H9 (cell line): ENCODE data around the gene MLKL. TPM values are rescaled to one million over a fixed set of nuclear protein-coding genes. Genes with fewer than 3 reads are reported as not detected.
A peak's percentile ranks its signal among the peaks of the same experiment; 100 is the strongest.

Source experiments
- DNase-seq: peaks from one replicate; pipeline ENCODE4 v3.0.0-alpha.2; 2017
- H2AFZ ChIP-seq: one replicate; pipeline ENCODE4 v1.6.1; 2013; ENCODE audit warnings: mild to moderate bottlenecking, low read length, control low read depth, moderate library complexity
- H2AK5ac ChIP-seq: 2 replicates; pipeline ENCODE4 v1.6.1; 2013; ENCODE audit warnings: low read length, control low read depth, mixed read lengths; ENCODE audit not compliant: insufficient read length
- H2BK120ac ChIP-seq: one replicate; pipeline ENCODE4 v1.6.1; 2013; ENCODE audit warnings: low read depth, mild to moderate bottlenecking, low read length, control low read depth, inconsistent platforms; ENCODE audit not compliant: poor library complexity, severe bottlenecking
- H2BK12ac ChIP-seq: 2 replicates; pipeline ENCODE4 v1.6.1; 2013; ENCODE audit warnings: low read length, control low read depth, mixed read lengths, low read depth; ENCODE audit not compliant: insufficient read length
- H2BK15ac ChIP-seq: 2 replicates; pipeline ENCODE4 v1.6.1; 2013; ENCODE audit warnings: low read depth, low read length, control low read depth
- H2BK20ac ChIP-seq: one replicate; pipeline ENCODE4 v1.6.1; 2013; ENCODE audit warnings: low read depth, mild to moderate bottlenecking, low read length, control low read depth, inconsistent platforms; ENCODE audit not compliant: poor library complexity, severe bottlenecking
- H2BK5ac ChIP-seq: 2 replicates; pipeline ENCODE4 v1.6.1; 2013; ENCODE audit warnings: low read length, control low read depth, mixed read lengths; ENCODE audit not compliant: insufficient read length
- H3K14ac ChIP-seq: 2 replicates; pipeline ENCODE4 v1.6.1; 2013; ENCODE audit warnings: low read length, control low read depth; ENCODE audit not compliant: insufficient read depth
- H3K18ac ChIP-seq: 2 replicates; pipeline ENCODE4 v1.6.1; 2013; ENCODE audit warnings: low read depth, mild to moderate bottlenecking, mixed read lengths, low read length, control low read depth; ENCODE audit not compliant: insufficient read length
- H3K23ac ChIP-seq: 2 replicates; pipeline ENCODE4 v1.6.1; 2013; ENCODE audit warnings: low read length, control low read depth, mixed read lengths, low read depth; ENCODE audit not compliant: insufficient read length
- H3K23me2 ChIP-seq: 2 replicates; pipeline ENCODE4 v1.6.1; 2013; ENCODE audit warnings: low read depth, mild to moderate bottlenecking, mixed read lengths, low read length, control low read depth; ENCODE audit not compliant: insufficient read length, poor library complexity, severe bottlenecking
- H3K27ac ChIP-seq: 2 replicates; pipeline ENCODE4 v1.5.1; 2013; ENCODE audit warnings: low read length, control low read depth, mixed read lengths, low read depth; ENCODE audit not compliant: insufficient read length
- H3K27me3 ChIP-seq: 2 replicates; pipeline ENCODE4 v1.6.1; 2013; ENCODE audit warnings: low read length, control low read depth, inconsistent platforms; ENCODE audit not compliant: insufficient read depth
- H3K4ac ChIP-seq: 2 replicates; pipeline ENCODE4 v1.6.1; 2013; ENCODE audit warnings: low read depth, mild to moderate bottlenecking, control low read depth, inconsistent platforms, low read length, moderate library complexity
- H3K4me1 ChIP-seq: 2 replicates; pipeline ENCODE4 v1.6.1; 2013; ENCODE audit warnings: low read length, control low read depth, inconsistent platforms; ENCODE audit not compliant: insufficient read depth
- H3K4me2 ChIP-seq: 2 replicates; pipeline ENCODE4 v1.6.1; 2013; ENCODE audit warnings: low read length, control low read depth, mixed read lengths; ENCODE audit not compliant: insufficient read length, insufficient read depth
- H3K56ac ChIP-seq: 2 replicates; pipeline ENCODE4 v1.6.1; 2013; ENCODE audit warnings: low read depth, mild to moderate bottlenecking, mixed read lengths, low read length, control low read depth; ENCODE audit not compliant: insufficient read length
- H3K79me1 ChIP-seq: 2 replicates; pipeline ENCODE4 v1.6.1; 2013; ENCODE audit warnings: low read depth, mild to moderate bottlenecking, moderate library complexity, low read length, control low read depth, inconsistent platforms; ENCODE audit not compliant: insufficient read depth, poor library complexity, severe bottlenecking
- H3K79me2 ChIP-seq: 2 replicates; pipeline ENCODE4 v1.6.1; 2013; ENCODE audit warnings: low read length, control low read depth, inconsistent platforms; ENCODE audit not compliant: insufficient read depth
- H3K9ac ChIP-seq: 2 replicates; pipeline ENCODE4 v1.6.1; 2013; ENCODE audit warnings: low read length, control low read depth, mixed read lengths; ENCODE audit not compliant: insufficient read length; ENCODE audit errors: extremely low read depth
- H3K9me3 ChIP-seq: one replicate; pipeline ENCODE4 v1.6.1; 2013; ENCODE audit warnings: low read depth, low read length, inconsistent platforms; ENCODE audit not compliant: control insufficient read depth
- H3T11ph ChIP-seq: one replicate; pipeline ENCODE4 v1.6.1; 2013; ENCODE audit warnings: mild to moderate bottlenecking, low read length, control low read depth, inconsistent platforms
- H4K20me1 ChIP-seq: one replicate; pipeline ENCODE4 v1.6.1; 2013; ENCODE audit not compliant: control insufficient read depth, insufficient read length, insufficient read depth
- H4K5ac ChIP-seq: 2 replicates; pipeline ENCODE4 v1.6.1; 2013; ENCODE audit warnings: low read depth, mild to moderate bottlenecking, mixed read lengths, low read length, control low read depth; ENCODE audit not compliant: insufficient read length
- H4K8ac ChIP-seq: replicated peaks from 2 replicates; pipeline ENCODE4 v1.6.1; 2013; ENCODE audit warnings: low read length, control low read depth, mixed read lengths, low read depth; ENCODE audit not compliant: insufficient read length
- H4K91ac ChIP-seq: 2 replicates; pipeline ENCODE4 v1.6.1; 2013; ENCODE audit warnings: low read depth, mild to moderate bottlenecking, moderate library complexity, mixed read lengths, low read length, control low read depth; ENCODE audit not compliant: insufficient read length
- H3K27ac Mint-ChIP-seq, 3 experiments: 2 replicates in 2 of 3; 3 replicates in 1 of 3; pipeline ENCODE4 v1.8.0; 2020 to 2021; ENCODE audit warnings: mixed read lengths in 3 of 3, mild to moderate bottlenecking in 1 of 3, moderate library complexity in 1 of 3
- H3K27me3 Mint-ChIP-seq: 2 replicates; pipeline ENCODE4 v1.8.0; 2021; ENCODE audit warnings: low read depth, mild to moderate bottlenecking, moderate library complexity, mixed read lengths
- H3K36me3 Mint-ChIP-seq, 3 experiments: 2 replicates in 2 of 3; 3 replicates in 1 of 3; pipeline ENCODE4 v1.8.0; 2020 to 2021; ENCODE audit warnings: low read depth in 3 of 3, mixed read lengths in 3 of 3; ENCODE audit not compliant: insufficient read depth in 1 of 3
- H3K4me1 Mint-ChIP-seq, 2 experiments: 2 replicates each; pipeline ENCODE4 v1.8.0; 2020; ENCODE audit warnings: mixed read lengths in 2 of 2
- H3K4me3 Mint-ChIP-seq, 2 experiments: 2 replicates in 1 of 2; 3 replicates in 1 of 2; pipeline ENCODE4 v1.8.0; 2020 to 2021; ENCODE audit warnings: mild to moderate bottlenecking in 2 of 2, mixed read lengths in 2 of 2, moderate library complexity in 1 of 2
- H3K9me3 Mint-ChIP-seq, 2 experiments: 2 replicates in 1 of 2; 3 replicates in 1 of 2; pipeline ENCODE4 v1.8.0; 2020; ENCODE audit warnings: mild to moderate bottlenecking in 2 of 2, mixed read lengths in 2 of 2, moderate library complexity in 1 of 2
- CTCF ChIP-seq: fragments of 200-600 bp; sonication (generic); conservative IDR thresholded peaks from 3 replicates; pipeline ENCODE4 v1.8.0; 2021; ENCODE audit warnings: antibody characterized with exemption, mild to moderate bottlenecking
- WGBS: extraction: QIAGEN DNeasy Blood & Tissue Kit; methylation state at CpG from one replicate; pipeline ENCODE4 v1.1.7; 2013; ENCODE audit warnings: missing lambda C conversion rate, low lambda C conversion rate, mixed read lengths; ENCODE audit not compliant: insufficient read length; ENCODE audit errors: extremely low coverage; 5-methylcytosine and 5-hydroxymethylcytosine counted together
- total RNA-seq: library from RNA; stranded (reverse); gene quantifications from 2 replicates; pipeline ENCODE4 v1.2.1, GENCODE V29; 2021

The MLKL gene
- total RNA-seq, 1 experiment from 2014 or later, result 0.37 TPM

- Histone ChIP-seq H3K27ac (no peak overlapping the region), H3K18ac (no peak overlapping the region), H3T11ph (no peak overlapping the region), H3K4me2 (no peak overlapping the region), H3K9ac (no peak overlapping the region), H3K4me1 (no peaks in the 10 kb centered on the region), H2BK15ac (no peak overlapping the region), H3K4ac (no peak overlapping the region), H3K79me2 (0 out of 2 replicates have a peak, but pooled peaks cover 3% of the 10 kb centered on the region), H2BK12ac (no peak overlapping the region), H3K23me2 (no peaks in the 10 kb centered on the region), H4K5ac (no peak overlapping the region), H3K56ac (no peak overlapping the region), H4K8ac (no peak overlapping the region), H3K23ac (no peak overlapping the region), H2AK5ac (no peak overlapping the region), H2BK20ac (no peak overlapping the region), H3K9me3 (no peaks in the 10 kb centered on the region), H2AFZ (no peak overlapping the region), H4K20me1 (no peaks in the 10 kb centered on the region), H4K91ac (no peak overlapping the region), H2BK120ac (no peak overlapping the region), H2BK5ac (no peak overlapping the region), H3K79me1 (no peaks in the 10 kb centered on the region), H3K27me3 (no peaks in the 10 kb centered on the region), H3K14ac (no peak overlapping the region)
- Mint-ChIP-seq H3K27me3 (no peaks in the 10 kb centered on the region), H3K4me1 (peaks cover 14 to 18% of the 10 kb centered on the region in 2 experiments), H3K36me3 (peaks cover 48 to 91% (median 85%) of the 10 kb centered on the region in 3 experiments), H3K4me3 (no peak overlapping the region), H3K9me3 (no peaks in the 10 kb centered on the region), H3K27ac (0 out of 7 replicates have a peak overlapping the region, but pooled peaks of 1 of the 3 experiments have one; percentile 16)
- no CpG with 5 or more reads among the region's 6 CpGs for WGBS
- no peak for DNase-seq
- TF ChIP-seq CTCF, result no peak
These were observed 76.8 kb downstream of the MLKL start for GRCh38 chr16:74623839-74624235.
